H1 (cell line): ENCODE measurements around the gene USP35. TPM values are rescaled to one million over a fixed set of nuclear protein-coding genes. Genes with fewer than 3 reads are reported as not detected.

Experiments used
- CBX5 ChIP-seq: fragments of 300-800, 300-1000 bp; sonication (generic); IDR thresholded peaks from 2 replicates; pipeline ENCODE4 v1.7.1; 2016; ENCODE audit warnings: antibody characterized with exemption, low read length, low read depth
- CHD7 ChIP-seq: fragments of 300-600 bp; sonication (generic); IDR thresholded peaks from 2 replicates; pipeline ENCODE4 v1.7.1; 2012; ENCODE audit warnings: low read length, moderate library complexity, mild to moderate bottlenecking, inconsistent platforms; ENCODE audit not compliant: insufficient replicate concordance
- NRF1 ChIP-seq: IDR thresholded peaks from 2 replicates; pipeline ENCODE4 v1.6.1; 2011; ENCODE audit warnings: mild to moderate bottlenecking, low read depth, low read length, improper control_type of control experiment
- PHF8 ChIP-seq: fragments of 200-600 bp; sonication (generic); conservative IDR thresholded peaks from 2 replicates; pipeline ENCODE4 v1.7.1; 2012; ENCODE audit warnings: low read depth, mild to moderate bottlenecking, inconsistent platforms, low read length, moderate library complexity
- SP2 ChIP-seq: IDR thresholded peaks from 2 replicates; pipeline ENCODE4 v1.6.1; 2012; ENCODE audit warnings: mild to moderate bottlenecking, low read length, inconsistent platforms
- polyA plus RNA-seq, 7 experiments: library from polyadenylated mRNA; depleted of rRNA in 3 of 7; stranded (reverse) in 5 of 7; unstranded in 2 of 7; fragments of >200 nt in 5 of 7; fragments of 200-250 nt in 2 of 7; gene quantifications; 1 replicate in 5 of 7; 2 replicates in 1 of 7; 4 replicates in 1 of 7; pipeline versions ENCODE4 v1.2.1 to v1.2.3, GENCODE V29; 2011 to 2013; ENCODE audit warnings: missing spikeins in 2 of 7, mixed read lengths in 2 of 7
- total RNA-seq: library from RNA; stranded (reverse); fragmentation: NEBNext Ultra II Directional; extraction: Animal tissue kit (Norgen Biotek cat#: 25700); gene quantifications from 2 replicates; pipeline ENCODE4 v1.2.1, GENCODE V29; 2021
- TF ChIP-seq, protein P1 (sequence below), 3 experiments: IDR thresholded peaks; 1 replicate in 2 of 3; 2 replicates in 1 of 3; pipeline versions ENCODE4 v1.5.1 to v1.6.1; 2011; ENCODE audit warnings: low read length in 3 of 3, mild to moderate bottlenecking in 3 of 3, inconsistent platforms in 2 of 3, low read depth in 1 of 3, moderate library complexity in 1 of 3; ENCODE audit not compliant: insufficient read depth in 1 of 3; ENCODE audit errors: control extremely low read depth in 1 of 3

Gene USP35
- total and polyA plus RNA-seq, 2 of the 8 experiments (the other 6 are each of a cell fraction or from before 2014, with no cell fraction given): 4.6 to 6.8 TPM

GRCh38 chr11:78217650-78218541 lies 29.2 kb downstream of the USP35 start (continued):
- TF ChIP-seq CHD7 (no peak), NRF1 (no peak), CBX5 (no peak), SP2 (no peak), PHF8 (no peak)
- TF ChIP-seq, protein P1, sequence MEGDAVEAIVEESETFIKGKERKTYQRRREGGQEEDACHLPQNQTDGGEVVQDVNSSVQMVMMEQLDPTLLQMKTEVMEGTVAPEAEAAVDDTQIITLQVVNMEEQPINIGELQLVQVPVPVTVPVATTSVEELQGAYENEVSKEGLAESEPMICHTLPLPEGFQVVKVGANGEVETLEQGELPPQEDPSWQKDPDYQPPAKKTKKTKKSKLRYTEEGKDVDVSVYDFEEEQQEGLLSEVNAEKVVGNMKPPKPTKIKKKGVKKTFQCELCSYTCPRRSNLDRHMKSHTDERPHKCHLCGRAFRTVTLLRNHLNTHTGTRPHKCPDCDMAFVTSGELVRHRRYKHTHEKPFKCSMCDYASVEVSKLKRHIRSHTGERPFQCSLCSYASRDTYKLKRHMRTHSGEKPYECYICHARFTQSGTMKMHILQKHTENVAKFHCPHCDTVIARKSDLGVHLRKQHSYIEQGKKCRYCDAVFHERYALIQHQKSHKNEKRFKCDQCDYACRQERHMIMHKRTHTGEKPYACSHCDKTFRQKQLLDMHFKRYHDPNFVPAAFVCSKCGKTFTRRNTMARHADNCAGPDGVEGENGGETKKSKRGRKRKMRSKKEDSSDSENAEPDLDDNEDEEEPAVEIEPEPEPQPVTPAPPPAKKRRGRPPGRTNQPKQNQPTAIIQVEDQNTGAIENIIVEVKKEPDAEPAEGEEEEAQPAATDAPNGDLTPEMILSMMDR (IDR thresholded peaks at IDR 0.05; ENCODE audit: control extremely low read depth in 1 of 3, insufficient read depth in 1 of 3, low read depth in 1 of 3, low read length in 3 of 3): no peak
